HG03097 (cell line): ENCODE results near the gene GPR85.
"Not testable (repeated sequence)": the region's sequence is repeated elsewhere in the genome, so short reads cannot be mapped to it uniquely, and the experiment has no call there.

Experiments
- ATAC-seq: cut with Tn5 transposase; IDR thresholded peaks from one replicate; pipeline ENCODE4 v1.9.1; 2021; ENCODE audit not compliant: unreplicated experiment, low FRiP score

GPR85 gene

DNA sequence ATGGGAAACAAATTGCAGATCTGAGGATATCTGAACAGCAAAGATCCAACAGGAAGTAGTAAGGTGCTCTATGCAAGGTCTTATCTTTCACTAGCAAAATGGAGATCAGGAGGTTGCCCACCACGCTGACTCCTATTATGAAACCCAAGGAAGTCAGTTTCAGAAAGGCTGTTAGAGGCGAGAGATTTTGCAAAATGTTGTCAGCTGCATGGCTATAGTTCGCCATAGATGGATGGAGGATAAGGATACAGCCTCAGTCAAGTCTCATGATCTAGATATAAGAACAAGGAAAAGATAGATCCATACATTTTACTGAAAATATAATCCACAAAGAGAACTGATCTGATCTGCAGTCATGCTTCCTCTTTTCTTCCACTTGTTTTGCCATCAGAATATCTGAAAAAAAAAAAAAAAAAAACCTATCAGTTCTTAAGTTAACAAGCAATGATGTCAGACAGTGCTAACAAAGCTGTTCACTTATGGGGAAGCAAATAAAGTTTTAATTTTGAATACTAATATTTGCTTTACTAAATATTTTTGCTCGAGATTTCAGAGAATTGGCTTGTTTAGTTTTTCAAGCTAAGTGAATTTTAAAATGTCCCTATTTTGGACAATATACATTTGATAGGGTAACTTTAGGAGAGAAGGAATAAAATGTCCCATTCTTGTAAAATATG lies 2.0 kb downstream of the GPR85 start:
- no peak for ATAC-seq

DNA sequence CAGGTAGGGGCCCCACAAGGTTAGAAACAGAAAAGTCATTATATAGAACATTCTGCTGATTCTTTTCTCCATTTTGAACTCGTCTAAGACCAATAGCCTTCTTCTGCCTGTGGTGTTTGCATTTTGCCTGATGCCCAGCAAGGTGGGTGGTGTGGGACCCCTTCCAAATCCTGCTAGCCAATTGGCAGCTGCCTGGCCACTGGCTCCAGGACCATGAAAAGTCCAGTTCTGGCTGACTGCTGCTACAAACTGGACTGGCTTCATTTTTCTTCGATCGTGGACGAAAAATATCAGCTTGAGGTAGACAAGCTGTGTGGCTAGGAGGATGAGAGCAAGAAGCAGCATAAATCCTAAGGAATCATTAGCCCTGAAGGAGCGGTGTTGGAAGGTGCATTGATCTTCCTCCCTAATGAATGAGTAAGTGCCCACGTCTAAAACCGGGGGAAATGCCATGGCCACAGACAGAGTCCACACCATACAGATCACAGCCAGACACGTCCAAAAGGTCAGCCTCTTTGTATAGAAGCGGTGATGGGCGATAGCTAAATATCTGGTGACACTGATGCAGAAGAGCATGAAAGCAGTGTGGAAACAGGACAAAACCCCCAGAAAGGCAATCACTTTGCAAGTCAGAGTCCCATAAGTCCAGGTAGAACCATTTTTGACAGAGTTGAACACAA lies 2.7 kb downstream of the GPR85 start:
- ATAC-seq = no peak

DNA sequence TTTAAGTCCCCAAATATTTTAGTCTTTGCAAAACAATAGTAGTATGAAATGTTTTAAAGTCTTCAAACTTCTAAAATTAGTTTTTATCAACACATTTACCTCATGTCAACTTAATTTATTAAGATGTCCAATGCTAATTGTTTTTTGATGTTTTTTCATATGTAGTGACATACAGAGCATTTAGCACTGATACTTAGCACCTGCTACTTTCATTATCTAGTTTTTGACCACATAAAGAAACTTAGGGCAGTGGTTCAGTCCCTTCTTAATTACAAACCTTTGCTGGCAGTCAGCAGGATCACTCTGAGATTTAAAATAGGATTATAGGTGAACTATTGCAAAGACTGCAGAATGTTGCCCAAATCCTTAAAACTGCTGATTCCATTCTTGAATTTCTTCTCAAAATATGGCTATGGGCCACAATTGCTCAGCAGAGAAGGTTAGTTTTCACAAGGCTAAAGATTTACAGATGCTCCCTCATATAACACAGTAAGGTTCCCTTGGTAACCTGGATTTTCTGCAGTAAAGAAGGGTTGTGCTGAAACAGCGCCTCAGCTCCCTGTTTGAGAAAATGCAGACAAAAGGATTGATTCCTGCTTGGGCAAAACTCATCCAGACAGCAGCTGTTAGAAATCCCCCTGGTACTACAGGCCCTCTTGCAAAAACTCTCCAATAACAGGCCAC lies 3.4 kb downstream of the GPR85 start:
- ATAC-seq = no peak

DNA sequence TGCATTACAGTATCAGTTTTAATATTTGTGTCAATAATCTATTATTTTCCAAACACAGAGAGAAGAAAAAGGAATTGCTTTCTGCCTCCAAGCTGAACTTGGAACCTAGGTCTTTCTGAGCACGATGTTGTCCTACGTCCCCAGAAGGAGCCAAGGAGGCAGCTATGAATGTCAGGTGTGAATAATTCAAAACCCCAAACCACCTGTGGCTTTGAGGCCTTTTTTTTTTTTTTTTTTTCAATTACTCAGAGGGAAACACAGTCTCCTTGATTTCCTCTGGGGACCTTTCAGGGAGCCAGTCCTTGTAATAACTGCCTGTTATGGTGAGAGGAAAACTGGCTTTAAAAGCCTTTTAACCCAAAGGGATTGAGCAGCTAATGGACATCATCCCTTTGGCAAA lies 8.3 kb downstream of the GPR85 start:
- ATAC-seq = no peak

DNA sequence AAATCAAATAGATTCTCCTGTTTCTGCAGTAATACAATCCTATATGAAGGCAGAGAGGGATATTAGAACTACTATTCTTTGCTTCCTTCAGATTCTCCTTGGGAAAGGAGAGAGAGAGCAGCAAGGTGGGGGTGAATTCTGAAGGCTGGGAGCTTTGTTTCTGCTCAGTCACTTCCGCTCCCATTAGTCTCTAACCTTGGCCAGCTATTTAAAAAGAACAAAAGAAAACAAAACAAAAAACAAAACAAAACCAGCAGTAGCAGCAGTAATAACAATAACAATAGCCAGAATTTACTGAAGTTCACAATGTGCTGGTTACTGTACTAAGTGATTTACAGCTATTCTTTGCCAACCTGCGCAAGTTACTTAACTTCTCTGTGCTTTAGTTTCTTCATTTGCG lies 9.9 kb downstream of the GPR85 start:
- ATAC-seq = no peak

DNA sequence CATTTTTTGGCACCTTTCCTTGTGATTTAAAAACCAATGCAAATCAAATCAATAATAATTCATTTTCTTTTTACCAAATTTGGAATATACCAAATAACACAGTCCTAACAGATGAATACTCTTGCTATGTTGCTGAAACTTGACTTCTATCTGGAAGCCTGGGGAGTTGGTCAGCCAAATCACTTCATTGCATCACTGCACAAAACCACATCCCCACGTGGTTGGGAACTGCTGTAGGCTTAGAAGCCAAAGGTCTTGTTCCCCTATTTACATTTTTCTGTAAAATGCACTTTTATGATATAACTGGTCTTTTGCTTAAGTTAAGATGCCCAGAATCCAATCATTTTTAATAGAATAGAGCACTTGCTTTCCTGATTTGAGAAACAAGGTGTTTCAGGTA lies 15.2 kb downstream of the GPR85 start:
- no peak for ATAC-seq

DNA sequence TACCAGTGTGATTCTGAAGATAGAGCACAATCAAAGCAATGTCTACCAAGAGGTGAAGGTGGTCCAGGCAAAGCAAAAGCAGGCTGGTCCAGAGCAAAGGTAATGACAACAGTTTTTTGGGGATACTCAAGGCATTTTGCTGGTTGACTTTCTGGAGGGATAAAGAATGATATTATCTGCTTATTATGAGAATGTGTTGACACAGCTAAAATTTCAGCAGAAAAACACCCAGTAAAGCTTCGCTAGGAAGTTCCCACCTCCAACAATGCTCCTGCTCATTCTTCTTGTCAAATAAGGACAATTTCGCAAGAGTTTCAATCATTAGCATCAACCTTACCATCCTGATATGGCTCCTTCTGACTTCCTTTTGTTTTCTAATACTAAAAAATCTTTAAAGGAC lies 24.1 kb downstream of the GPR85 start:
- ATAC-seq = no peak

DNA sequence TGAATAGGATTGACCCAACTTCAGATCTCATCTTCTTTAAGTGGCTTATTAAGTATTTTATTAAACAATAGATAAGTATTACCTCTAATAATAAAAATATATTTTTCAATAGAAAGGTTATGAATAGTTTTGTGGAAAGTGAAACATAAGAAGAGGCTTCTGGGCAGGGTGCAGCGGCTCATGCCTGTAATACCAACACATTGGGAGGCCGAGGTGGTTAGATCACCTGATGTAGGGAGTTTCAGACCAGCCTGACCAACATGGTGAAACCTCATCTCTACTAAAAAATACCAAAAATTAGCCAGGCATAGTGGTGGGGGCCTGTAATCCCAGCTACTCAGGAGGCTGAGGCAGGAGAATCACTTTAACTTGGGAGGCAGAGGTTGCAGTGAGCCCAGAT lies 26.5 kb downstream of the GPR85 start:
- no peak for ATAC-seq

DNA sequence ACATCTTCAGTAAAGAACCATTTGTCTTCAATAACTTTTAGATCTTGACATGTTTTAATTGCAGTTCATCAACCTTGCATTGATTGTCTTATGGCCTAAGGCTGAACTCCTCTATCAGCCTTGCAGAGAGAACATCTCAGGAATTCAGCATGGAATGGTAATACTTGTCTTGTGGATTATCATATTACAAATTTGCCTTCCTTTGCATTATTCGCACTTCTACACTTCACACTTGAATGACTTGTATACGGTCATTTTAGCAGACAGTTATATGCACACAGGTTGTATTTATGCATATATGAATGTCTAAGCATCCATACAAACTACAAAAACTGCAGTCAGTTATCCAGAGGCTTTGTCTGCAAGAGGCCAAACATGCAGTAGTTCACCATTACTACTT lies 31.7 kb downstream of the GPR85 start:
- ATAC-seq = no peak

DNA sequence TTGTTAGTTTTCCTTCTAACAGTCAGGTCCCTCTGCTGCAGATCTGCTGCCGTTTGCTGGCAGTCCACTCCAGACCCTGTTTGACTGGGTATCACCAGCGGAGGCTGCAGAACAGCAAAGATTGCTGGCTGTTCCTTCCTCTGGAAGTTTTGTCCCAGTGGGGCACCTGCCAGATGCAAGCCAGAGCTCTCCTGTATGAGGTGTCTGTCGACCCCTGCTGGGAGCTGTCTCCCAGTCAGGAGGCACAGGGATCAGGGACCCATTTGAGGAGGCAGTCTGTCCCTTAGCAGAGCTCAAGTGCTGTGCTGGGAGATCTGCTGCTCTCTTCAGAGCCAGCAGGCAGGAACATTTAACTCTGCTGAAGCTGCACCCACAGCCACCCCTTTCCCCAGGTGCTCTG lies 32.4 kb downstream of the GPR85 start:
- not testable (repeated sequence) for ATAC-seq

DNA sequence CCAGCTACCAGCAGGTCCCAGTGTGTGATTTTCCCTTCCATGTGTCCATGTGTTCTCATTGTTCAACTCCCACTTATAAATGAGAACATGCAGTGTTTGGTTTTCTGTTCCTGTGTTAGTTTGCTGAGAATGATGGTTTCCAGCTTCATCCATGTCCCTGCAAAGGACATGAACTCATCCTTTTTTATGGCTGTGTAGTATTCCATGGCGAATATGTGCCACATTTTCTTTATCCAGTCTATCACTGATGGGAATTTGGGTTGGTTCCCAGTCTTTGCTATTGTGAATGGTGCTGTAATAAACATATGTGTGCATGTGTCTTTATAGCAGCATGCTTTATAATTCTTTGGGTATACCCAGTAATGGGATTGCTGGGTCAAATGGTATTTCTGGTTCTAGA lies 37.4 kb downstream of the GPR85 start:
- ATAC-seq = not testable (repeated sequence)

DNA sequence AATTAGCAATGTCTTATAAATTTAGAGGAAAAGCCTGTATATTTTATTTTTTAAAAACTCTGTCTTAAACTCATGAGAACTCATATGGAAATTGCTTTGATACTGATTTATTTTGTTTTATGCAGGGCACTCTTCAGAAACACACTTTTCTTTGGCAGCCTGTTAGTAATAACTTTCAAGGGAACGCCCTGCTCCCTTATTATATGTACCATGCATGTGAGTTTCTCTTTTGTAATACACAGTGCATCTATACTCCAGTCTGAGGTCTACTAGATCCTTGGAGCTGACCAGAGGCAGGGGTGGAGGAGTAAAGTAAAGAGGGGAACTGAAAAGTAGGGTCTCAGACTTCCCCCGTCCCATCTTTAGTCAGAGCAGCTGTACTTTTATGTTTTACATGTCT lies 40.2 kb downstream of the GPR85 start:
- ATAC-seq = no peak

DNA sequence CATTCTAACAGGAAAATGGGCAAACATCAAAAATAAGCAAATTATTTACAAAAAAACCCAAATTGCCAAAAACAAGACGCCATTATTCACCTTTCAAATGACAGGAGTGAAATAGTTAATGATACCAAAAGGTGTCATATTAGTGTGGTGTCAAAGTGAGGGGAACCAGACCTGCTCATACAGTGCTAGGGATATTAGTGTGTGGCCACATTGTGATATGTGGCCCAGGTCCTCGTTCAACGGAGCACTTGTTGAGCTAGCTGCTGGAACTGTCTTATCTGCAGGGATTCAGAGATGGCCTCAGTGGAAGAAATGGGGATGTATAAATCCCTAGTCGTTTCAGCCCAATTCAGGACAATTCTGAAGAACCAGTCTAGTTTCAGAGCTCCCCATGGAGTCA lies 41.2 kb downstream of the GPR85 start:
- no peak for ATAC-seq

DNA sequence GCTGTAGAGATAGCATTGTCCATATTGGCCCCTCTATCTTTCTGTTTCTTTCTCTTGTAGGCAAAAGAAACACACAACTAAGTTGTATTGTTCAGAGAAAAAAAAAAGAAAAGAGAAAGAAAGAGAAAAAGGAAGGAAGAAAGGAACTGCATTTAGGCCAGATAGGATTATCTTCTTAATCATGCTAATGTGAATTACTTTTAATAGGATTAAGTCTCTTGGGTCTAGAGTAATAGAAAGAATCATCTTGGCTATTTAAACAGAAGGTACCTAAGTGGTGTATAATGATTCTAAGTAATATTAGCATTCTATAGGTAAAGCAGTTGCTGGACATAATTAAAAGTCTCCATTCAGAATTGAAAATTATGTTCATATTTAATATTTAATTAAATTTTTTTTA lies 42.2 kb downstream of the GPR85 start:
- no peak for ATAC-seq

DNA sequence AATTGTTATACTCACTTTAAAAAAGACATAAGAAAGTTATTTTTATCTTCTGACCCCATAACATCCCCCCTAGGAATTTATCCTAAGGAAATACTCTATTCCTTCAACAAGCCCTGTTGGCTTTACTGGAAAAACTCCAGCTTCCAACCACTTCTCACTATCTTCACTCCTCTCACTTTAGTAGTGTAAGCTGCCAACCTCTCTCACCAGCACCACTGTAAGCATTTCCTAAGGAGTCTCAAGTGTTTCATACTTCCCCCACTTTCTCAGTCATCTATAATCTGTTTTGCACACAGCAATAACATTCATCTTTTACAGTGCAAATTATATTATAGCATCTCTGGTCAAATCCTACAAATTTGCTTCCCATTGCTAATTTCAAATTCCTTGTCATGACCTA lies 45.8 kb downstream of the GPR85 start:
- ATAC-seq = no peak

DNA sequence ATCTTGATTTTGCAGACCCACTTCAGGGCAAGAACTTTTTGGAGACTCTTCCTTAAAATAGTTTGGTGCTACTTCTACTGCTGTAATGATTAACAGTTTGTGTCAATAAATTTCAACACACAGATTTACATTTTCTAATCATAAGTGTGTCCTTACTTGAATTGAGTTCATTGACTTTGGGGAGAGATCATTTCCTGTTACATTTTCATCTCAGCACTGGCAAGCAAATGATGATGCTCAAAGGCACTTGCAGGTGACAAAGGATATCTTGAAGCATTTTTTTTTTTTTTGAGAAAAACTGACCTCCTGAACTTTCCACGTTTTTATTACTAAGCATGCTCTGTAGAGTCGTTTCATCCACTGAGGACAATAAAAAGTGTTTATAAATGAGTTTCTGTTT lies 52.7 kb downstream of the GPR85 start:
- ATAC-seq = no peak
